Measurements from ENCODE around the gene SPATA7. TPM values are rescaled to one million over a fixed set of nuclear protein-coding genes. Genes with fewer than 3 reads are reported as not detected.

Gene SPATA7
- polyA plus RNA-seq, 2 of the 4 experiments (the other 2 are of a cell fraction) = 4.5 to 11.2 TPM

DNA sequence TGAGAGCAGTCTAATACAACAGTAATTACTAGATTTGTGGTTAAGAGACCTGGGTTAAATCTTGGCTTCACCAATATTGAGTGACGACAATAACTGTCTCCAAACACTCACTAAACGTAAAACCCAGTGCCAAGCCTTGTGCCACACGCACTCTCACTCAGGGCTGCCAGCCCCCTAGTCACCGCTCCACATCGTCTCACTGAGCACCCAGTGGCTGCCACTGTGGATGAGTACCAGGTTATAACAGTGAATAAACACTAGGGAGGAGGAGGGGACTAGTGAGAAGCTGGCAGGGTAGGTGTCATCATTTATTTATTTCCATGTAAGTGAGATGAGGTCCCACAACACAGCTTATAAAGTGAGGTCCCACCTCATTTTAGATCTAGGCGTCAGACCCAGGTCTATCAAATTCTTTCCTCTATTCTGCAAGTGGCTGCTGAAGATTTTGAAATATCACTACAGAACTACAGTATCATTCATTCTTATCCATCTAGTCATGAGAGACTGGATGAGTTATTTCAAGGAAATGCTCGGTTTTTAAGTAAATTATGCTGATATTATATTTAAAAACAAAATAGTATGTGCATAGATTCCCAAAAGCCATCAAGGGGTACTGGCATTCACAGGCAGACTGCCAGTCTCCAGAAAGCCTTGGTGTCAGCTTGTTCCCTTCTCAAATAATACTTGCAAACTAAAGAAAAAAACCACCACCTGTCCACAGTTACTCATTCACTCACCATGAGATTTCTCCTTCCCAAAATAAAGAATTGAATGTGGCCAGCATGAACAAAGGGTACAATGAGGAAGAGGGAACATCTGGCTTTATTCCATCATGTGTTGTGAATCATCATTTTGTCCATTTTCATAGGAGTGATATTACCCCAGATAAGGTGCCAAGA, 85.3 kb downstream of the SPATA7 start:
- no peak overlapping the region for H3K4me2 ChIP-seq
- no peak for ATAC-seq
- ChIA-PET POLR2A (no interaction called here), CTCF (interaction anchor here (1.1 kb wide), 1 partner anchor 14 kb away, joined by 3 read pairs; no protein-coding TSS in a partner anchor)
- no peak overlapping the region for H3K27ac ChIP-seq
- no peaks in the 10 kb centered on the region for H3K9me3 ChIP-seq
- TF ChIP-seq, protein P1, sequence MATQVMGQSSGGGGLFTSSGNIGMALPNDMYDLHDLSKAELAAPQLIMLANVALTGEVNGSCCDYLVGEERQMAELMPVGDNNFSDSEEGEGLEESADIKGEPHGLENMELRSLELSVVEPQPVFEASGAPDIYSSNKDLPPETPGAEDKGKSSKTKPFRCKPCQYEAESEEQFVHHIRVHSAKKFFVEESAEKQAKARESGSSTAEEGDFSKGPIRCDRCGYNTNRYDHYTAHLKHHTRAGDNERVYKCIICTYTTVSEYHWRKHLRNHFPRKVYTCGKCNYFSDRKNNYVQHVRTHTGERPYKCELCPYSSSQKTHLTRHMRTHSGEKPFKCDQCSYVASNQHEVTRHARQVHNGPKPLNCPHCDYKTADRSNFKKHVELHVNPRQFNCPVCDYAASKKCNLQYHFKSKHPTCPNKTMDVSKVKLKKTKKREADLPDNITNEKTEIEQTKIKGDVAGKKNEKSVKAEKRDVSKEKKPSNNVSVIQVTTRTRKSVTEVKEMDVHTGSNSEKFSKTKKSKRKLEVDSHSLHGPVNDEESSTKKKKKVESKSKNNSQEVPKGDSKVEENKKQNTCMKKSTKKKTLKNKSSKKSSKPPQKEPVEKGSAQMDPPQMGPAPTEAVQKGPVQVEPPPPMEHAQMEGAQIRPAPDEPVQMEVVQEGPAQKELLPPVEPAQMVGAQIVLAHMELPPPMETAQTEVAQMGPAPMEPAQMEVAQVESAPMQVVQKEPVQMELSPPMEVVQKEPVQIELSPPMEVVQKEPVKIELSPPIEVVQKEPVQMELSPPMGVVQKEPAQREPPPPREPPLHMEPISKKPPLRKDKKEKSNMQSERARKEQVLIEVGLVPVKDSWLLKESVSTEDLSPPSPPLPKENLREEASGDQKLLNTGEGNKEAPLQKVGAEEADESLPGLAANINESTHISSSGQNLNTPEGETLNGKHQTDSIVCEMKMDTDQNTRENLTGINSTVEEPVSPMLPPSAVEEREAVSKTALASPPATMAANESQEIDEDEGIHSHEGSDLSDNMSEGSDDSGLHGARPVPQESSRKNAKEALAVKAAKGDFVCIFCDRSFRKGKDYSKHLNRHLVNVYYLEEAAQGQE (IDR thresholded peaks at IDR 0.05) = no peak
- H3K4me3 ChIP-seq = no peak overlapping the region
- DNase-seq (ENCODE audit: low read depth in 1 of 2, low spot score in 1 of 2) = no peak
- H3K4me1 ChIP-seq = peaks cover 9% of the 10 kb centered on the region
- FAIRE-seq = no peak
- 86% methylated on average over 7 of the region's 7 CpGs for WGBS (ENCODE audit: missing lambda C conversion rate)

DNA sequence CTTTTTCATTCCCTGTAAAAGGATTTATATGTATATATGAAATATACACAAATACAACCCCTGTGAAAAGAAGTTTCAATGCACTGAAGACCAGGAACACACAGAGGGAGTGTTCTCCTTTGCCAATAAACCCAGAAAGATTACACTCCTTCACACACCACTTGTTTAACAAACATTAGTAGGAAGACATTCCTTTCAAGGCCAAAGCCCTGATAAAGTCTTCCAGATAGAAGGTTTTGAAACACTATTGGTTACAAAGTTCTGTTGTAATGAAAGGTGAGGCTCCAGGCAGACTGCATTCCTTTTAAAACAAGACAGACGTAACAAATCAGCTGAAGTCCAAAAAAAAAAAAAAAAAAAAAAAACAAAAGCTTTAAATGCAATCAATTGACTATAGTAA, 88.3 kb downstream of the SPATA7 start:
- CTCF ChIA-PET = no interaction called here
- Histone ChIP-seq H3K4me1 (peaks cover under 1% of the 10 kb centered on the region; the same call in 2 of the 3 replicates), H3K4me2 (no peak overlapping the region), H3K9me3 (no peaks in the 10 kb centered on the region), H3K27ac (no peak overlapping the region), H3K4me3 (no peak overlapping the region)
- WGBS (ENCODE audit: missing lambda C conversion rate) = 88% methylated on average over 1 of the region's 1 CpG
- POLR2A ChIA-PET = no interaction called here
- no peak for TF ChIP-seq RNF2 (IDR thresholded peaks at IDR 0.05; ENCODE audit: borderline replicate concordance, low read depth)
- no peak for TF ChIP-seq JUN (IDR thresholded peaks at IDR 0.05)
- no peak for TF ChIP-seq HOXB13 (CRISPR knock-in tag; IDR thresholded peaks at IDR 0.05; ENCODE audit: low read depth)
- no peak for TF ChIP-seq ESRRA (IDR thresholded peaks at IDR 0.05; ENCODE audit: borderline replicate concordance, low read length)
- no peak for TF ChIP-seq RFX5 (IDR thresholded peaks at IDR 0.05)
- no peak for TF ChIP-seq MYC (IDR thresholded peaks at IDR 0.05; ENCODE audit: borderline replicate concordance, low read length)
- no peak for TF ChIP-seq CHD2 (IDR thresholded peaks at IDR 0.05; ENCODE audit: low read length, partially characterized antibody)
- no peak for TF ChIP-seq TFCP2L1 (CRISPR knock-in tag; IDR thresholded peaks at IDR 0.05)
- no peak for TF ChIP-seq NPAS2 (CRISPR knock-in tag; IDR thresholded peaks at IDR 0.05; ENCODE audit: borderline replicate concordance)
- no peak for TF ChIP-seq MAZ (IDR thresholded peaks at IDR 0.05; ENCODE audit: borderline replicate concordance, low read depth, low read length)
- TF ChIP-seq, protein P2, sequence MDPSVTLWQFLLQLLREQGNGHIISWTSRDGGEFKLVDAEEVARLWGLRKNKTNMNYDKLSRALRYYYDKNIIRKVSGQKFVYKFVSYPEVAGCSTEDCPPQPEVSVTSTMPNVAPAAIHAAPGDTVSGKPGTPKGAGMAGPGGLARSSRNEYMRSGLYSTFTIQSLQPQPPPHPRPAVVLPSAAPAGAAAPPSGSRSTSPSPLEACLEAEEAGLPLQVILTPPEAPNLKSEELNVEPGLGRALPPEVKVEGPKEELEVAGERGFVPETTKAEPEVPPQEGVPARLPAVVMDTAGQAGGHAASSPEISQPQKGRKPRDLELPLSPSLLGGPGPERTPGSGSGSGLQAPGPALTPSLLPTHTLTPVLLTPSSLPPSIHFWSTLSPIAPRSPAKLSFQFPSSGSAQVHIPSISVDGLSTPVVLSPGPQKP (IDR thresholded peaks at IDR 0.05; ENCODE audit: low read depth, low read length) = no peak
- TF ChIP-seq RCOR1 (IDR thresholded peaks at IDR 0.05; ENCODE audit: low read depth, low read length) = no peak
- no peak for TF ChIP-seq EP300 (IDR thresholded peaks at IDR 0.05)
- no peak for TF ChIP-seq ZFP36 (IDR thresholded peaks at IDR 0.05; ENCODE audit: borderline replicate concordance, partially characterized antibody)
- TF ChIP-seq HOXA7 (CRISPR knock-in tag; IDR thresholded peaks at IDR 0.05) = no peak
- TF ChIP-seq ZSCAN20 (CRISPR knock-in tag; IDR thresholded peaks at IDR 0.05) = no peak
- TF ChIP-seq POLR2AphosphoS2 (conservative IDR thresholded peaks at IDR 0.05; ENCODE audit: low read length) = no peak
- TF ChIP-seq, protein P3, sequence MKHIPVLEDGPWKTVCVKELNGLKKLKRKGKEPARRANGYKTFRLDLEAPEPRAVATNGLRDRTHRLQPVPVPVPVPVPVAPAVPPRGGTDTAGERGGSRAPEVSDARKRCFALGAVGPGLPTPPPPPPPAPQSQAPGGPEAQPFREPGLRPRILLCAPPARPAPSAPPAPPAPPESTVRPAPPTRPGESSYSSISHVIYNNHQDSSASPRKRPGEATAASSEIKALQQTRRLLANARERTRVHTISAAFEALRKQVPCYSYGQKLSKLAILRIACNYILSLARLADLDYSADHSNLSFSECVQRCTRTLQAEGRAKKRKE (CRISPR knock-in tag; IDR thresholded peaks at IDR 0.05; ENCODE audit: low read depth) = no peak
- no peak for TF ChIP-seq CBX8 (IDR thresholded peaks at IDR 0.05)
- DNase-seq (ENCODE audit: low read depth in 1 of 2, low spot score in 1 of 2) = no peak
- no peak for FAIRE-seq
- ATAC-seq = no peak

All from A549 (cell line).